Raji (cell line): Measurements from ENCODE around the gene MLPH.

ENCODE experiments used
- POLR2A ChIP-seq: IDR thresholded peaks from 2 replicates; pipeline ENCODE4 v1.6.1; 2011; ENCODE audit warnings: low read depth, low read length, control low read depth; ENCODE audit not compliant: insufficient read depth

Gene MLPH

DNA sequence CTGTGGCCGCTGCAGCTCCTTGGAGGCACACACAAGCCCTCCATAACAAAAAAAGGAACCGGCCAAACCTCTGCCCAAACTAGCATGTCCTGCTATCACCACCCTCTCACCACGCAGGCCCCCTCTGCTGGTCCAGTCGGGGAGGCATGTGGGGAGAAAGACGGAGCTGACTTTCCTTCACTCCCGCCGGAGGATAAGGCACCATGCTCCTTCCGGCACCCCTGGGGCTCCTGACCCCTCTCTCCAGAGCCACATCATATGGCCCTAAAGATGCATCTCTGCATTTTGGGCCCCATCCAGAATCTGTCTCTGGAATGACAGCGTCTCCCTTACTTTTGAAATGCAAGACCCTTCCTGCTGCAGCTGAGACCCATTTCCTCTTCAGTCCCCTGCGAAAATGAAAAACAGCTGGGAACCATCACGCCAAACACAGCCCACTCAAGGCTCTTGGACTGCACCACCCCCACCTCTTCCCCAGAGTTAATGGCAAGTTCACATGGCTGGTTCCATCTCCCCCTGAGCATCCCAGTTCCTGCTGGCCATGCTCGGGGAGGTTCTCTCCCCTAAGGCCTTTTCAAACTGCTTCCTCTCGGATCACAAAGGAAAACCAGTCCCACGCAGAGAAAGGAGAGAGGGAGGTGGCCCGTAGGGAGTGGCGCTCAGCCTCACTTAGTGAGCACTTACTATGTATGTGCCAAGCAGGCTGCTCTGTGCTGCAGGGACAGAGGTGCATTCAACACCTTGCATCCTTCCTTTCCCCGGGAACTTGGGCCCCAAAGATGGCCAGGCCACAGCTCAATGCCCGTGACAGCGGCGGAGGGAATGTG is 35.2 kb upstream of the MLPH start:
- no peak for TF ChIP-seq POLR2A

DNA sequence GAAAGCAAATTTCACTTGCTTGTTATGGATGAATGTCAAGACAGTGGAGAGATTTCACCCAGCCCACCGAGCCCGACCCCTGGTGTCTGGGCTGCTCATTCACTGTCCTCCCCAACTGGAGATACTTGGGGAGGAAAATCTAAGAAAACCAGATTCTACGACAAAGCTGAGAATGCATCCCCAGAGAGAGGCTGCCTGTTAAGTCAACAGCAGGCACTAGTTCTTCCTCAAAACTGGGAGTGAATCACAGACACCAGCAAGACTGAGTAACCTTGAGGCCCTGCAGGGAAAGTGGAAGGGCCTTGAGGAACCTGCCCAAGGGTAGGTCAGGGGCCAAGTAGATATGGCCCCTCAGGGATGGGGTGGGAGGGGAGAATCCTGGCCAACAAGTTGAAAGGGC is 34.2 kb upstream of the MLPH start:
- TF ChIP-seq POLR2A: no peak

- no peak for TF ChIP-seq POLR2A
Observed at GRCh38 chr2:237453671-237454070, 33.4 kb upstream of the MLPH start.

DNA sequence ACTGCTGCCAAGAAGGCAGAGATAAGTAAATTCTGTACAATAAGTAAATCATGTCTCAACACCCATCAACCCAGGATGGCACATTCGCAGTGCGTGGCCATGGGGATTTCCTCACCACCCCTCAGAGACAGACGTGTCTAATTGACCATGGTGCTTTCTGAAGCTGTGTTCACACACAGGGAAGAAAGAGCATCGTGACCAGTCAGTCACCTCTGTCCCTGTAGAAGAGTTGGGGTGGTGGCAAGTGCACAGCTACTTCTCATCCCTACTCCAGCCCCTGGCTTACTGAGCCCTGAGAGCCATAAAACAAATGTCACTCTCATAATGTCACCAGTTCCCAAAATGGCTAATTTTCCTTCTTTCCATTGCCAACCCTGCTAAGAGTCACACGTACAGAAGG is 31.3 kb upstream of the MLPH start:
- no peak for TF ChIP-seq POLR2A

- no peak for TF ChIP-seq POLR2A
Observed at GRCh38 chr2:237456200-237456843, 30.7 kb upstream of the MLPH start.

GRCh38 chr2:237457388-237457941 is 29.6 kb upstream of the MLPH start:
- TF ChIP-seq POLR2A: no peak

- no peak for TF ChIP-seq POLR2A
Observed at GRCh38 chr2:237458519-237458918, 28.5 kb upstream of the MLPH start.

DNA sequence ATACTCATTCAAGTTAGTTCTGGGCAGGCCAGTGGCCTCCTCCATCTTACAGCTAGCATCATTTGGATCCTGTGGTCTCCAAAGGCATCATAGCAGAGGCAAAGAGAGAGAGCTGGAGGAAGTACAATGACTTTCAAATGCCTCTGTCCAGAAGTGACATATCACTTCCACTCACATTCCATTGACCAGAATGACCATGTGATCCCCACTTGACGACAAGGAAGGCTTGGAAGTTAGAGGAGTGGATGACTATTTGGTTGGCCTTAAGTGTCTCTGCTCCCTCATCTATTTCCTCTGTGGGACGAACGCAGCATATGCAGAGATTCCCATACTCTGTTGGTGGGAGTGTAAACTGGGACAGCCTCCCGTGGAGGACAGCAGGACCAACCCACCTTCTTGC is 27.8 kb upstream of the MLPH start:
- no peak for TF ChIP-seq POLR2A

GRCh38 chr2:237459741-237460174 is 27.3 kb upstream of the MLPH start:
- no peak for TF ChIP-seq POLR2A

DNA sequence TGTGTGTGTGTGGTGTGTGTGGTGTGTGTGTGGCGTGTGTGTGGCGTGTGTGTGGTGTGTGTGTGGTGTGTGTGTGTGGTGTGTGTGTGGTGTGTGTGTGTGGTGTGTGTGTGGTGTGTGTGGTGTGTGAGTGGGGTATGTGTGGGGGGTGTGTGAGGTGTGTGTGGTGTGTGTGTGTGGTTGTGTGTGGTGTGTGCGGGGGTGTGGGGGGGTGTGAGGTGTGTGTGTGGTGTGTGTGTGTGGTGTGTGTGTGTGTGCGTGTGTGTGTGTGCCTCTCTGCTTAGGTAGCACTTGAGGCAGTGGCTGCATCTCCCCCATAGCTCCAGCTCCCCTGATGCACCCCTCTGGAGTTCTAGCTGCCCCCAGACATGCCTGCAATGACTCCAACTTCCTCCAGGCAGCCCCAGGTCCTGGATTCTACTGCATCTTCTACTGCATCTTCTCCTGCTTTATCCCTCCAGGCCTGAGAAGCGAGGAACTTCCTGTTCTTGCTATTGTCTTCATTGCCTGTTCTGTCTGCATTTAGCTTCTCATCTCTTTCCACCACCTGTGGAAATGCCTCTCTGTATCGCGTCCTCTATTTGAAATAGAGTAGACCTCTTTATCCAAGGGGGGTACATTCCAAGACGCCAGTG is 22.2 kb upstream of the MLPH start:
- no peak for TF ChIP-seq POLR2A

DNA sequence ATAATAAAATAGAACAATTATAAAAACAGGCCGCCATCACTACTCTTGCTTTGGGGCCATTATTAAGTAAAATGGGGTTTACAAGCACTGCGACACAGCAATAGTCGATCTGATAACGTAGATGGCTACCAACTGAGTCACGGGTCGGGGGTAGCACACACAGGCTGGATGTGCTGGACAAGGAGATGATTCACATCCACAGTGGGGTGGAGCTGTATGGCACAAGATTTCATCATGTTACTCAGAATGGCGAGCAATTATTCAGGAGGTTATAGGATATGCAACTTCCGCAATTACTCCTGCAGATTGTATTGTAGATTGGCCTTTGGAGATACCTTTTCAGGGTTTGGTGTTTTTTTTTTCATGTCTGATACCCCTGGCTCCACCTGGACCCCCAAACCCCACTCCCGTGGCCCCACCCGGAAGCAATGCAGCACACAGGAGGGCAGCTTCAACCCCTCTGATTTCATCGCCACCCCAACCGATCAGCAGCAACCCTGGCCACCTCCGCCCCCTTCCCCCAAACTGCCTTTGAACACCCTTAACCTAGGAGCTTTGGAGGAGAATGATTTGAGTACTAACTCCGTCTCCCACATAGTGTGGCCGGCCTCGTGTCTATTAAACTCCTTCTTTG is 21.4 kb upstream of the MLPH start:
- no peak for TF ChIP-seq POLR2A

DNA sequence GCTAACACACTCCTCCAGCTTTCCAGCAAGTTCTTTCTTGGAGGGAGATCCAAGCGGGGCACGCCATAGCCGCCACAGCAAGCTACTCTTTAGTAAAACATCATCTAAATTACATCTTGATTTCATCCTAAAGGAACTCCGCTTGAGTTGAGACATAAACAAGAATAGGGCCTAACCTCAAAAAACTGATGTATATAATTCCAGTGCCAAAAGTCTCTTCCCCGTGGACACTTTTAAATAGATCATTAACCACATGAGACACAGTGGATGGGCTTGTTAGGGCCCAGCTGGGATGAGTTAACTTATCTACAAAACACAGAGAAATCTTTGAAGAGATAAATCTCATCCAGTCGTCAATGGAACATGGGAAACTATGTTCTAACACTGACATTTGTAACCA is 20.8 kb upstream of the MLPH start:
- TF ChIP-seq POLR2A: no peak

GRCh38 chr2:237467447-237468179 is 19.4 kb upstream of the MLPH start:
- TF ChIP-seq POLR2A: no peak

GRCh38 chr2:237469849-237470248 is 17.2 kb upstream of the MLPH start:
- TF ChIP-seq POLR2A: no peak

- TF ChIP-seq POLR2A: no peak
Observed at GRCh38 chr2:237470914-237471313, 16.1 kb upstream of the MLPH start.
